Fibroblast of skin of abdomen (primary cell): ENCODE results near the gene NTRK2.

ENCODE experiments used
- DNase-seq: peaks from one replicate; pipeline ENCODE4 v3.0.0-alpha.2; 2013

NTRK2 gene

DNA sequence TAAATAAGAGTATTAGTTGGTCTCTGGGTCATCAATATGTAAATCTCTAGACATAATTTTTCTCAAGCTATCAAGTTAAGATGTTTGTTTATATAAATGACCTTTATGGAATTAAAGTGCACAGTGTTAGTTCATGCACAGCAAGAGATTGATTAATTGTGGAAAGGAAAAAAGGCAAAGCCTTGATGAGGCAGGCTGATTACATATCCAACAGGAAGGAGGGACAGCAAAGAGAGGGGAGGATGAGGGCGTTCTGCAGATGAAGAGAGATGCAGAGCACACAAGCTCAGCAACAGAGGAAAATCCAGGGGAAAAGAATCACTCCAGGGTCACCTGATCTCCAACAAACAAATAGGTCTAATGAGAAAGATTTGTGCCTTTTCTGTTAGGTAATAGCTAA is 16.5 kb downstream of the NTRK2 start:
- DNase-seq, result no peak

- no peak for DNase-seq
These were observed 19.4 kb downstream of the NTRK2 start for GRCh38 chr9:84688956-84689355.

DNA sequence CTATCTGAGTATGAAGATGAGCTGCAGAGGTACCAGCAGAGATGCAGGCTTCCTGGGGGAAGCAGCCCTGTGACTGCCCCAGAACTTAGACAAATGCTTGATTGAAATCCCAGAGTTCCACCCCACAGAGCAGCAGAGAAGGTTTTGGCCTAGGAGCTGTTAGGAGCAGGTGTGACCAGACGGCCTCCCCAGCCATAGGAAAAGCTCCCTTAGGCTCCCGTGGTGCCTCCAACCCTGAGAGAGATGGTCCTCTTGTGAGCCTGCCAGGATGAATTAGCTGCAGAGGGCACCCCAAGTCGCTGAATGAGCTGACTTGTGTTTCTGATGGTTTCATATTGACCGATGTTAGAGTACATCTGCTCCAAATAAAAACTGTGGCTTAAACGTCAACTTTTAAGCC is 22.1 kb downstream of the NTRK2 start:
- DNase-seq, result no peak

GRCh38 chr9:84694248-84694647 is 24.7 kb downstream of the NTRK2 start:
- DNase-seq, result no peak

- no peak for DNase-seq
These were observed 27.5 kb downstream of the NTRK2 start for GRCh38 chr9:84697042-84697441.

GRCh38 chr9:84697509-84698114 is 28.1 kb downstream of the NTRK2 start:
- DNase-seq, result peak; percentile 81

- DNase-seq, result peak; percentile 12
These were observed 28.8 kb downstream of the NTRK2 start for GRCh38 chr9:84698323-84698722.

DNA sequence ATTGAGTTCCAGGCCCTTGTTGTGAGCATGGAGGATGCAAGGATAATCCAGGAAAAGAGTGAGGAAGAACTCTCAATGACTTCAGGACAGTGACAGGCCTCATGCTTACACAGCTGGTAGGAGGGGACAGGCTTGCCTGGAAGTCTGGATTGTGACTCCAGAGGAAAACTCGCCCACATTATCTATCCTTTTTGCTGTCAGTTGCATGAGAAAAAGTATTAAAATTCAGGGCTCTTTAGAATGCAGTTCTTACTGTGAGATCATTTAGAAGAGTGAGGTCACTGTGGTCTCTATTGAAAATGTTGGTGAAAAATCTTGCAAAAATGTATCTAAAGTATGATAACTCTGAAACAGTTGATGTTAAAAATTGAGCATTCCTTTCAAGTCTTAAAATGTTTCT is 30.5 kb downstream of the NTRK2 start:
- DNase-seq, result peak; percentile 57

DNA sequence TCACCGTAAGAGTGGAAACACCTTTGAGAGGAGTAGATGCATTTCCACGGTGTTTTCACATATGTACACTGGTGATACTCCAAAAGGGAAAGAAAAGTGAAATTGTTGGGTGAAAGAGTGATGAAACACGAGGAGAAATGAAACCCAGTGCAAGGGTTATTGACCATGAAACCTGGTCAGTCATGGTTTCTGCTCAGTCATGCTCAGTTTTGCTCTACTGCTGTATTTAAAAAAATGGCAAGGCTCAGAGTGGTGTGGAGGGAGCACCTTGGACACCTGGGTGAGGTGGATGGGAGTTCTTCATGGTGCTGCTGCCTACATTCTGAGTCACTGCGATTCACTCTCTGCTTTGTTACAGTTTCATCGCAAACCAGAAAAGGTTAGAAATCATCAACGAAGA is 32.3 kb downstream of the NTRK2 start:
- DNase-seq, result no peak

DNA sequence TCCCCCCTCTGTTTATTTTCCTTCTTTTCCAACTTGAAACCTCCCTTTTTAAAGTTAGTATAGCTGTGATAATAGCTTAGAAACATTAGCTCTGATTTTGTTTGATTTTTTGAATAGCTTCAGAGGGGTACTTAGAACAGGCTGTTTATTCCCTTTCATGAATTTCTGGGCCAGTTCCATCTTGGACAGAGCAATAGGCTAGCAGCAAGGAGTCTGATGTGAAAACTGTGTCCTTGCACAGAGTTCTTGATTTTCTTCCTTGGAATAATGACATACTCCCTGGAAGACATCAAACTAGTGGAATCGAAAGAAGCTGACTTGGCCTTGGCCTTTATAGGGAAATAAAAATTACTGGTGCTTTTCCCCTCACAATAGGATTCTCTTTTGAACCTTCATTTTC is 32.9 kb downstream of the NTRK2 start:
- no peak for DNase-seq

- DNase-seq, result peak; percentile 57
These were observed 34.3 kb downstream of the NTRK2 start for GRCh38 chr9:84703793-84704192.

DNA sequence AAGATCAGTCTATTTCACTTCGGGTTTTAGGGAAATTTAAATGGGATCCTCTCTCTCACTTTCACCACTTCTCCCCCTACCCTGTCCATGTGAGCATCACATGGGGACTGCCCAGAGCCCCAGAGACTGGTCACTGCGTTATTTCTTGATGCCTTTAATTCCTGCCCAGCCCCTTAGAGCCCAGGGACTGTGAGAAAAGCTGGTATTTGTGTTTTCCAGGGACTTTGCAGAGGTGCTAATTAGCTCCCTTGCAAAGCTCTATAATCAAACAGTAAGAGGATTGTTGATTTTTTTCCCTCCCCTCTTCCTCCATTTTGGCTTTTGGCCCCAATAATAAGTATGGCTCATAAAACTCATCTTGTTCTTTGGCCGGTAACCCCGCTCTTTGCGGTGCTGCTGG is 35.6 kb downstream of the NTRK2 start:
- no peak for DNase-seq

GRCh38 chr9:84708400-84708799 is 38.9 kb downstream of the NTRK2 start:
- DNase-seq, result no peak

GRCh38 chr9:84709056-84709455 is 39.5 kb downstream of the NTRK2 start:
- DNase-seq, result peak; percentile 37

GRCh38 chr9:84710701-84711397 is 41.3 kb downstream of the NTRK2 start:
- no peak for DNase-seq

- no peak for DNase-seq
These were observed 41.9 kb downstream of the NTRK2 start for GRCh38 chr9:84711398-84711777.

GRCh38 chr9:84711936-84712335 is 42.4 kb downstream of the NTRK2 start:
- peak; percentile 71 for DNase-seq

- no peak for DNase-seq
These were observed 46.7 kb downstream of the NTRK2 start for GRCh38 chr9:84716217-84716616.

- DNase-seq, result no peak
These were observed 48.9 kb downstream of the NTRK2 start for GRCh38 chr9:84718476-84718875.

GRCh38 chr9:84722388-84722989 is 53.0 kb downstream of the NTRK2 start:
- no peak for DNase-seq

- DNase-seq, result no peak
These were observed 53.9 kb downstream of the NTRK2 start for GRCh38 chr9:84723426-84723825.

- no peak for DNase-seq
These were observed 62.2 kb downstream of the NTRK2 start for GRCh38 chr9:84731696-84732095.

GRCh38 chr9:84736081-84736480 is 66.6 kb downstream of the NTRK2 start:
- DNase-seq, result peak; percentile 76

GRCh38 chr9:84736536-84736935 is 67.0 kb downstream of the NTRK2 start:
- no peak for DNase-seq
